Mucosa of descending colon (tissue), 3 donors: ENCODE results near the gene MGAT5. TPM values are rescaled to one million over a fixed set of nuclear protein-coding genes. Genes with fewer than 3 reads are reported as not detected.

Experiments used
- ATAC-seq: fragments of 200-7000 bp; cut with Tn5 transposase; one replicate; pipeline ENCODE4 v1.9.1; 2020; ENCODE audit warnings: mild to moderate bottlenecking, moderate library complexity
- DNase-seq, 3 donors: peaks; one replicate each; pipeline ENCODE4 v3.0.0-alpha.2; 2020
- H3K36me3 ChIP-seq: fragments of 200-600 bp; one replicate; pipeline ENCODE4 v1.8.0; 2021; ENCODE audit warnings: low read depth, mild to moderate bottlenecking
- H3K4me1 ChIP-seq: fragments of 200-600 bp; one replicate; pipeline ENCODE4 v1.8.0; 2021; ENCODE audit warnings: low read depth, mild to moderate bottlenecking
- H3K4me3 ChIP-seq: fragments of 200-600 bp; one replicate; pipeline ENCODE4 v1.8.0; 2021; ENCODE audit warnings: mild to moderate bottlenecking
- H3K9me3 ChIP-seq: fragments of 200-600 bp; one replicate; pipeline ENCODE4 v1.8.0; 2021; ENCODE audit warnings: mild to moderate bottlenecking
- CTCF ChIP-seq: fragments of 200-600 bp; IDR thresholded peaks from one replicate; pipeline ENCODE4 v1.8.0; 2022; ENCODE audit warnings: antibody characterized with exemption, mild to moderate bottlenecking
- intact Hi-C, 2 donors: fragments of 100-400 bp; cut with DNase I in 1 of 2; cut with micrococcal nuclease in 1 of 2; formaldehyde crosslinking; loops; one replicate each; pipeline versions ENCODE4 v1.11.0 to v1.11.1; 2022; cut with DNase I, micrococcal nuclease
- total RNA-seq, 3 donors: library from RNA; stranded (reverse); fragmentation: NEBNext Ultra II Directional in 2 of 3; extraction: Animal tissue kit (Norgen Biotek cat#: 25700) in 2 of 3; gene quantifications; one replicate each; pipeline versions ENCODE4 v1.2.1 to v1.2.4, GENCODE V29; 2021 to 2023
- donor health status: DM: no; HTN: no; CAD: no; lungs with moderate emphysema.
- donor health status: DM: no; HTN: no; CAD: no.
- donor health status: DM: no; HTN: yes; CAD: no.

The MGAT5 gene
- total RNA-seq, 3 donors from 2014 or later, result 56.5 to 75.5 (median 69.7) TPM

- no peaks in the 10 kb centered on the region for H3K4me1 ChIP-seq
- no peak overlapping the region for H3K4me3 ChIP-seq
- no peak for DNase-seq
- TF ChIP-seq CTCF, result no peak
- no peaks in the 10 kb centered on the region for H3K9me3 ChIP-seq
- intact Hi-C loops, result no loop called here
- ATAC-seq, result no peak
- H3K36me3 ChIP-seq, result no peaks in the 10 kb centered on the region
Observed at GRCh38 chr2:134438371-134438770, 184.5 kb downstream of the MGAT5 start.

GRCh38 chr2:134440336-134440909, 186.6 kb downstream of the MGAT5 start:
- Histone ChIP-seq H3K36me3 (no peaks in the 10 kb centered on the region), H3K4me3 (no peak overlapping the region), H3K4me1 (no peaks in the 10 kb centered on the region), H3K9me3 (no peaks in the 10 kb centered on the region)
- DNase-seq (no peak), ATAC-seq (no peak)
- no peak for TF ChIP-seq CTCF
- intact Hi-C loops, result no loop called here

- no peak for TF ChIP-seq CTCF
- ATAC-seq (no peak), DNase-seq (no peak)
- Histone ChIP-seq H3K9me3 (no peaks in the 10 kb centered on the region), H3K4me1 (no peaks in the 10 kb centered on the region), H3K36me3 (no peaks in the 10 kb centered on the region), H3K4me3 (no peak overlapping the region)
- intact Hi-C loops, result no loop called here
Observed at GRCh38 chr2:134441153-134441863, 187.4 kb downstream of the MGAT5 start.

GRCh38 chr2:134443814-134444480, 190.1 kb downstream of the MGAT5 start:
- no peak for TF ChIP-seq CTCF
- H3K4me1 ChIP-seq, result no peaks in the 10 kb centered on the region
- no peaks in the 10 kb centered on the region for H3K9me3 ChIP-seq
- no peak overlapping the region for H3K4me3 ChIP-seq
- intact Hi-C loops, result no loop called here
- no peak for DNase-seq
- no peaks in the 10 kb centered on the region for H3K36me3 ChIP-seq
- no peak for ATAC-seq

- Histone ChIP-seq H3K4me1 (no peaks in the 10 kb centered on the region), H3K4me3 (no peak overlapping the region), H3K36me3 (no peaks in the 10 kb centered on the region), H3K9me3 (no peaks in the 10 kb centered on the region)
- intact Hi-C loops, result no loop called here
- no peak for TF ChIP-seq CTCF
- ATAC-seq, result no peak
- no peak for DNase-seq
Observed at GRCh38 chr2:134445116-134445515, 191.2 kb downstream of the MGAT5 start.
